ENCODE results near the gene FIP1L1. TPM values are rescaled to one million over a fixed set of nuclear protein-coding genes. Genes with fewer than 3 reads are reported as not detected.

The FIP1L1 gene
- total and polyA plus RNA-seq, 7 donors: 23.5 to 49.6 (median 28.2) TPM

DNA sequence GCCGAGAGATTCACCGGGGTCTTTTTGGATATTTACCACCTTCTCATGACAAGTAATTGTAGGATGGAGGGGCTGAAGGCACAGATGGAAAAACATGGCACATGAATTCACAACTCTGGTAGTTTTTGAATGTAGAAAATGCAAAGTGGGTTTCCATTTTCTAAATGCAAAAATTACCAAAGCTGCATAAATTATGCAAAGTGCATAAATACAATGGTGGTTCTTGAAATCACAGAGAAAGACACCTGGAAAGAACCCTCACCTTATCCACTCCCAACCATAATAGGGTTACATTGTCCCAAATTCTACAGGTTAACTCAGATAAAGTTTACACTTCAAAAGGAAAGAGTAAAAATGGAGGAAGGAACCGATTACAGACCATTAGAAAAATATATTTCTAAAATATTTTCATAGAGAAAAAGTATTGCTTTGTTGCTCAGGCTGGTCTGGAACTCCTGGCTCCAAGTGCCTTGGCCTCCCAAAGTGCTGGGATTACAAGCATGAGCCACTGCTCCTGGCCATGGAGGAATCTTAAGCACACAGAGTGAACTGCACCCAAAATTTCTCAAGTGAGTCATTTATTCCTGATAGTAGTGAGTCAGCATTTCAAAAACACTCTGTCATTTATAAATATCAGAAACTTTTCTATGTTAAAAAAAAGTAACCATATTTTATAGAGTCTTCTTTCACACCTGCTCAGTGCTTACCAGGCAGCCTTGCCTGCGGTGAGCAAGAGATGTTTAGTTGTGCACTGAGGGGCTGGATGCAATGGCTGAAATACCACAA lies 101.4 kb downstream of the FIP1L1 start:
- intact Hi-C loops (cut with DNase I): no loop called here
- Histone ChIP-seq H3K9me3 (no peaks in the 10 kb centered on the region), H3K36me3 (ENCODE audit: insufficient read depth in 1 of 2, low read depth in 1 of 2) (no peaks in the 10 kb centered on the region), H3K4me3 (no peak overlapping the region), H3K27me3 (ENCODE audit: insufficient read depth in 3 of 3, low read length in 2 of 3) (peaks cover 0 to 3% (median 0%) of the 10 kb centered on the region in 3 donors), H3K4me1 (no peaks in the 10 kb centered on the region), H3K27ac (no peak overlapping the region)
- 92 to 96% (median 93%) methylated on average over 4 of the region's 4 CpGs for WGBS, 3 donors
- DNase-seq: no peak
- TF ChIP-seq, protein P1, sequence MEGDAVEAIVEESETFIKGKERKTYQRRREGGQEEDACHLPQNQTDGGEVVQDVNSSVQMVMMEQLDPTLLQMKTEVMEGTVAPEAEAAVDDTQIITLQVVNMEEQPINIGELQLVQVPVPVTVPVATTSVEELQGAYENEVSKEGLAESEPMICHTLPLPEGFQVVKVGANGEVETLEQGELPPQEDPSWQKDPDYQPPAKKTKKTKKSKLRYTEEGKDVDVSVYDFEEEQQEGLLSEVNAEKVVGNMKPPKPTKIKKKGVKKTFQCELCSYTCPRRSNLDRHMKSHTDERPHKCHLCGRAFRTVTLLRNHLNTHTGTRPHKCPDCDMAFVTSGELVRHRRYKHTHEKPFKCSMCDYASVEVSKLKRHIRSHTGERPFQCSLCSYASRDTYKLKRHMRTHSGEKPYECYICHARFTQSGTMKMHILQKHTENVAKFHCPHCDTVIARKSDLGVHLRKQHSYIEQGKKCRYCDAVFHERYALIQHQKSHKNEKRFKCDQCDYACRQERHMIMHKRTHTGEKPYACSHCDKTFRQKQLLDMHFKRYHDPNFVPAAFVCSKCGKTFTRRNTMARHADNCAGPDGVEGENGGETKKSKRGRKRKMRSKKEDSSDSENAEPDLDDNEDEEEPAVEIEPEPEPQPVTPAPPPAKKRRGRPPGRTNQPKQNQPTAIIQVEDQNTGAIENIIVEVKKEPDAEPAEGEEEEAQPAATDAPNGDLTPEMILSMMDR (IDR thresholded peaks at IDR 0.05): no peak
- no peak for ATAC-seq

DNA sequence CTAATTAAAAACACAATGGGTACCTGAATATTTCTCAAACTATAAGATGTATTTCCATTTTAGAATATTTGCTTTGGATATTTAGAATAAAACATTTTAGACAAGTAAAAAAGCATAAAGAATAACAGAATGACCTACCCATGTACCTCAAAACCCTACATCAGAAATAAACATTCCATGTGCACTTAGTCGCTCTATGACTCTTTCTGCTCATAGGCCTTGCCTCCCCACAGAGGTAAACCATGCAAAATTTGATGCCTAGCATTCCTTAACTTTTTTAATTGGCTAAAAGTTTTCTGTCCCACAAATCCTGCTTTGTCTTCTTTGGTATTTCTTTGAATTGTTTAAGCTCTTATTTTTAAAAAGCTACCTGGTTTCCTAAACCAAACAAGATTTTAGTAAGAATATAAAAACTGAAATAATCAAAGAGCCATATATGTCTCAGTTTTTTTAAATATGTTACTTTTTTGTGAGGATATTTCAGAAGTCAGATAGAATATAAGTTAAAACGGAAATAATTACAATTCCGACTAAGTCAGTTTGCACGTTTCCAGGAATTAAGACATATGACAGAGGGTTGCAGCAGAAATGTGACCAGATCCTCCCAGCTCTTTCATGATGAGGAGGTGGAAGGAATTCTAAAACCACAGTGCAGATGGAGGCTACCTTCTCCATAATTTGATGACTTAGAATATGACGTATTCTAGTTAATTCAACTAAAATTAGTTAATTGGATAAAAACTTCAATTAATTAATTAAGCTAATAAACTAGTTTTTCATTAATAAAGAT lies 102.5 kb downstream of the FIP1L1 start:
- intact Hi-C loops (cut with DNase I): loop anchor here in 1 of 2 donors (10.0 kb wide), 1 partner anchor 425 kb away; no protein-coding TSS in a partner anchor
- no peaks in the 10 kb centered on the region for H3K36me3 ChIP-seq (ENCODE audit: insufficient read depth in 1 of 2, low read depth in 1 of 2)
- H3K9me3 ChIP-seq: no peaks in the 10 kb centered on the region
- WGBS, 3 donors: 93 to 95% (median 95%) methylated on average over 5 of the region's 5 CpGs
- no peak for DNase-seq
- H3K27ac ChIP-seq: no peak overlapping the region
- H3K4me1 ChIP-seq: no peaks in the 10 kb centered on the region
- no peak overlapping the region for H3K4me3 ChIP-seq
- ATAC-seq: no peak
- TF ChIP-seq, protein P1 (IDR thresholded peaks at IDR 0.05): no peak
- peaks cover 0 to 3% (median 0%) of the 10 kb centered on the region in 3 donors for H3K27me3 ChIP-seq (ENCODE audit: insufficient read depth in 3 of 3, low read length in 2 of 3)

DNA sequence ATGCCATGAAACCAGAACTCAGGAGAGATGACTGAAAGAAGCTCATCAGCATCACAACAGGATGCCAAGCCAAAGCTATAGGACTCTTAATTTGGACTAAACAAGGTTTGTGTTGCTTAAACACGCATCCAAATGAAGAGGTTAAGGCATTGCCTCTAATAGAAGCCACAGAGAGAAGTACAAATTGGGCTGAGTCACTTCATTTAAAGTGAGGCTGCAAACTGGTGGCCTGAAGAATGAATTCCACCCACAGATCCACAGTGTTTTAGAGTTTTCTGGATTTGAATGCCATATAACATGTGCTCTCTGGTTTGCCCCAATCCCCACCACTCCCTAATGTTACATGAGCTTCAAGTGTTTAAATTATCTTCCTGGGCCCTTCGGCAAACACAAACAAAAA lies 103.5 kb downstream of the FIP1L1 start:
- DNase-seq (no peak), ATAC-seq (no peak)
- no peak overlapping the region for H3K27ac ChIP-seq
- TF ChIP-seq, protein P1 (IDR thresholded peaks at IDR 0.05): no peak
- WGBS, 3 donors: 93 to 98% (median 95%) methylated on average over 2 of the region's 2 CpGs
- H3K4me3 ChIP-seq: no peak overlapping the region
- no peaks in the 10 kb centered on the region for H3K9me3 ChIP-seq
- no peaks in the 10 kb centered on the region for H3K36me3 ChIP-seq (ENCODE audit: insufficient read depth in 1 of 2, low read depth in 1 of 2)
- H3K4me1 ChIP-seq: no peaks in the 10 kb centered on the region
- intact Hi-C loops (cut with DNase I): loop anchor here in 1 of 2 donors (10.0 kb wide), 1 partner anchor 424 kb away; no protein-coding TSS in a partner anchor
- H3K27me3 ChIP-seq (ENCODE audit: insufficient read depth in 3 of 3, low read length in 2 of 3): peaks cover 0 to 3% (median 0%) of the 10 kb centered on the region in 3 donors

DNA sequence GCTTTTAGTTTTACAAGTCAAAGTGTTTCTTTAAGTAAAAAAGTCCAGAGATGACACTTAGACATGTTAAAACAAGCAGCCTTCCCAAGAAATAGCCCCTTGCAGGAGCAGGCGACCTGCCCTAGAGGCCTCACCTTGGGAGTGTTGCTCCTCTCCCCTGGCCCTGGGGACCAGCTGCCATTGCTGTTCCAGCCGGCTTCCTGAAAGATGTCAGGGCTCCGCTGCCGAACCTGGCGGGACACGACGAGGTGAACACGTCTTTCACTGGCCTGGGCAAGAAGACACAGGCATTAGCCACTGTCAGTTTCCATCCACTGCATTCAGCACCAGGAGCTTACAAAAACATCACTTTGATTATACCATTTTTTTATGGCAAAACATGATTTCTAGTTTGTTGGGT lies 104.1 kb downstream of the FIP1L1 start:
- 94 to 95% (median 94%) methylated on average over 8 of the region's 8 CpGs for WGBS, 3 donors
- Histone ChIP-seq H3K4me3 (no peak overlapping the region), H3K9me3 (no peaks in the 10 kb centered on the region), H3K27me3 (ENCODE audit: insufficient read depth in 3 of 3, low read length in 2 of 3) (peaks cover 0 to 3% (median 0%) of the 10 kb centered on the region in 3 donors), H3K27ac (no peak overlapping the region), H3K4me1 (no peaks in the 10 kb centered on the region), H3K36me3 (ENCODE audit: insufficient read depth in 1 of 2, low read depth in 1 of 2) (no peaks in the 10 kb centered on the region)
- TF ChIP-seq, protein P1 (IDR thresholded peaks at IDR 0.05): no peak
- intact Hi-C loops (cut with DNase I): loop anchor here in 1 of 2 donors (10.0 kb wide), 1 partner anchor 423 kb away; no protein-coding TSS in a partner anchor
- ATAC-seq: no peak
- no peak for DNase-seq
